ENCODE measurements around the gene AKR7A3. TPM values are rescaled to one million over a fixed set of nuclear protein-coding genes. Genes with fewer than 3 reads are reported as not detected.

Gene AKR7A3
- total RNA-seq, 1 experiment from 2014 or later = 0.40 TPM

DNA sequence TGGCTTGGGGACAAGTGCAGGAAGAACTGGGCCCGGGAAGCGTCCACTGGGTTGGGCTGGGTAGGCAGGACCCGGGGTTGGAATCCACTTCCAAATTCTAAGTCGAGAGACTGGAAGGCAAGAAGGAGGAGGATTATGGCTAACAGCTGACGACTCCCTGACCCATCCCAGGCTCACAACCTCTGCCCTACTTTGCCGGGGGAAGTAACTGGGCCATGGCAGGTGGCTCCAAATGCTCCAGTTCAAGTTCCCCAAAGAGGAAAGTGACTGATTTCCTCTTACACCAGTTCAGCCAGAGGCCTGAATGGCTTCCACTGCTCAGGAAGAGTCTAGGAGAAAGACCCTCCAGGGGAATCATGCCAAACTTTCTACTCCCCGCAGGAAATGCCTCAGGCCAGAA, 48.7 kb downstream of the AKR7A3 start:
- no peaks in the 10 kb centered on the region for H3K4me1 Mint-ChIP-seq (ENCODE audit: insufficient read depth, unreplicated experiment)

DNA sequence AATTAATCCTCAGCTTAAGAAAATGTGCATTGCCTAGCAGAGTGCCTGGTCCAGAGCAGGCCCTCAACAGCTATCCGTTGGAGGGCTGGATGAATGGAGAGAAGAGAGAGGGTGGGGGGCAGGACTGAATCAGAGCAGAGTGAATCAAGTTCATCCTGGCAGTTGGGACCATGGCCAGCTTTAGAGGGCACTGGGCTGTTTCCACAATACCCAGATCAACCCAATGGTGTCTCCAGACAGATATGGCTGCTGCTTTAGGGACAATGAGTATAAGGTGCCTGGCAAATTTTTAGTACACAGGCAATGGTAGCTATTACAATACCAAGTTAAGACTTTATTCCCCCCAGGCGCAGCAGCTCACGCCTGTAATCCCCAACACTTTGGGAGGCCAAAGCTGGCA, 54.3 kb downstream of the AKR7A3 start:
- Mint-ChIP-seq H3K4me1 (ENCODE audit: insufficient read depth, unreplicated experiment) (no peaks in the 10 kb centered on the region), H3K9me3 (ENCODE audit: unreplicated experiment) (no peaks in the 10 kb centered on the region), H3K36me3 (ENCODE audit: insufficient read depth, unreplicated experiment) (peaks cover 82% of the 10 kb centered on the region), H3K27me3 (ENCODE audit: insufficient read depth, unreplicated experiment) (no peaks in the 10 kb centered on the region), H3K27ac (ENCODE audit: low read depth, unreplicated experiment) (no peak overlapping the region), H3K4me3 (ENCODE audit: unreplicated experiment) (no peak overlapping the region)
- intact Hi-C loops (cut with micrococcal nuclease) = no loop called here
- DNase-seq (ENCODE audit: unreplicated experiment) = no peak
- no TSS peak for BruUV-seq (replicated peaks)
- CTCF ChIA-PET = interaction anchor here (1.0 kb wide), 1 partner anchor 120 kb away, joined by 3 read pairs; no protein-coding TSS in a partner anchor
- TF ChIP-seq, protein P1, sequence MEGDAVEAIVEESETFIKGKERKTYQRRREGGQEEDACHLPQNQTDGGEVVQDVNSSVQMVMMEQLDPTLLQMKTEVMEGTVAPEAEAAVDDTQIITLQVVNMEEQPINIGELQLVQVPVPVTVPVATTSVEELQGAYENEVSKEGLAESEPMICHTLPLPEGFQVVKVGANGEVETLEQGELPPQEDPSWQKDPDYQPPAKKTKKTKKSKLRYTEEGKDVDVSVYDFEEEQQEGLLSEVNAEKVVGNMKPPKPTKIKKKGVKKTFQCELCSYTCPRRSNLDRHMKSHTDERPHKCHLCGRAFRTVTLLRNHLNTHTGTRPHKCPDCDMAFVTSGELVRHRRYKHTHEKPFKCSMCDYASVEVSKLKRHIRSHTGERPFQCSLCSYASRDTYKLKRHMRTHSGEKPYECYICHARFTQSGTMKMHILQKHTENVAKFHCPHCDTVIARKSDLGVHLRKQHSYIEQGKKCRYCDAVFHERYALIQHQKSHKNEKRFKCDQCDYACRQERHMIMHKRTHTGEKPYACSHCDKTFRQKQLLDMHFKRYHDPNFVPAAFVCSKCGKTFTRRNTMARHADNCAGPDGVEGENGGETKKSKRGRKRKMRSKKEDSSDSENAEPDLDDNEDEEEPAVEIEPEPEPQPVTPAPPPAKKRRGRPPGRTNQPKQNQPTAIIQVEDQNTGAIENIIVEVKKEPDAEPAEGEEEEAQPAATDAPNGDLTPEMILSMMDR (IDR thresholded peaks at IDR 0.05; ENCODE audit: unreplicated experiment) = no peak
- POLR2A ChIA-PET = interaction anchor here (1.0 to 1.3 kb wide), 2 partner anchors 9 to 23 kb away, joined by 3 read pairs; no protein-coding TSS in a partner anchor

More for the DNA sequence above, 48.7 kb downstream of the AKR7A3 start:
- POLR2A ChIA-PET = interaction anchor here (4.0 kb wide), 1 partner anchor 30 kb away, joined by 18 read pairs; the partner anchor contains the start of gene UBR4
- H3K9me3 Mint-ChIP-seq (ENCODE audit: unreplicated experiment) = no peaks in the 10 kb centered on the region
- H3K36me3 Mint-ChIP-seq (ENCODE audit: insufficient read depth, unreplicated experiment) = peaks cover 78% of the 10 kb centered on the region
- TF ChIP-seq, protein P1 (IDR thresholded peaks at IDR 0.05; ENCODE audit: unreplicated experiment) = no peak
- intact Hi-C loops (cut with micrococcal nuclease) = no loop called here
- H3K4me3 Mint-ChIP-seq (ENCODE audit: unreplicated experiment) = no peak overlapping the region
- CTCF ChIA-PET = interaction anchor here (1.2 kb wide), 1 partner anchor 38 kb away, joined by 3 read pairs; no protein-coding TSS in a partner anchor
- no peak overlapping the region for H3K27ac Mint-ChIP-seq (ENCODE audit: low read depth, unreplicated experiment)
- no peaks in the 10 kb centered on the region for H3K27me3 Mint-ChIP-seq (ENCODE audit: insufficient read depth, unreplicated experiment)
- BruUV-seq (replicated peaks) = no TSS peak
- DNase-seq (ENCODE audit: unreplicated experiment) = no peak

Other genes starting within 250 kb of the AKR7A3 start
- 154 and 181 TPM in 2 replicates for gene UBR4, start 78.5 kb downstream of the AKR7A3 start, total RNA-seq (2022)
- gene EMC1, start 37.2 kb downstream of the AKR7A3 start, total RNA-seq (2022) = 75.9 and 77.2 TPM in 2 replicates
- 37.3 and 46.0 TPM in 2 replicates for gene MRTO4, start 37.0 kb downstream of the AKR7A3 start, total RNA-seq (2022)
- 26.7 and 28.7 TPM in 2 replicates for gene AKR7A2, start 23.4 kb upstream of the AKR7A3 start, total RNA-seq (2022)
- 16.2 and 20.2 TPM in 2 replicates for gene SLC66A1, start 23.6 kb upstream of the AKR7A3 start, total RNA-seq (2022)
- gene CAPZB, start 196.8 kb upstream of the AKR7A3 start, total RNA-seq (2022) = 252 and 259 TPM in 2 replicates

Measured in MCF 10A (cell line).